HepG2 (cell line): ENCODE data around the gene CYB5B. TPM values are rescaled to one million over a fixed set of nuclear protein-coding genes. Genes with fewer than 3 reads are reported as not detected.
A peak's percentile ranks its signal among the peaks of the same experiment; 100 is the strongest.

Experiments used
- AGO1 ChIP-seq: fragments of 200-400 bp; formaldehyde crosslinking; IDR thresholded peaks from 2 replicates; pipeline ENCODE4 v1.6.1; 2017; ENCODE audit warnings: mild to moderate bottlenecking, low read depth, low read length, moderate library complexity; ENCODE audit not compliant: poor library complexity, severe bottlenecking
- ATAD3A ChIP-seq: sonication (generic); formaldehyde crosslinking; IDR thresholded peaks from 2 replicates; pipeline ENCODE4 v1.4.0; 2020; ENCODE audit warnings: missing genetic modification reagents
- BCL6 ChIP-seq: IDR thresholded peaks from 2 replicates; pipeline ENCODE4 v1.6.1; 2016; ENCODE audit warnings: missing genetic modification reagents, missing compliant biosample characterization
- CCAR2 ChIP-seq: fragments of 200-400 bp; formaldehyde crosslinking; optimal IDR thresholded peaks from 2 replicates; pipeline ENCODE3; 2018; ENCODE audit warnings: low read depth, mild to moderate bottlenecking, low read length, moderate library complexity
- EZH2 ChIP-seq: conservative IDR thresholded peaks from 2 replicates; pipeline ENCODE4 v1.6.1; 2012; ENCODE audit warnings: mild to moderate bottlenecking, low read depth, low read length, moderate library complexity
- GATAD2A ChIP-seq: IDR thresholded peaks from 2 replicates; pipeline ENCODE4 v1.6.1; 2016
- HOXA9 ChIP-seq: sonication (generic); formaldehyde crosslinking; IDR thresholded peaks from 2 replicates; pipeline ENCODE4 v1.8.1; 2022; ENCODE audit warnings: missing genetic modification reagents, mild to moderate bottlenecking, moderate library complexity, borderline replicate concordance
- IRF2 ChIP-seq: IDR thresholded peaks from 2 replicates; pipeline ENCODE4 v1.6.1; 2018; ENCODE audit warnings: missing genetic modification reagents, missing compliant biosample characterization
- ISX ChIP-seq: sonication (generic); formaldehyde crosslinking; conservative IDR thresholded peaks from 2 replicates; pipeline ENCODE4 v1.5.0; 2020; ENCODE audit warnings: missing genetic modification reagents
- JUN ChIP-seq: sonication (generic); formaldehyde crosslinking; IDR thresholded peaks from 2 replicates; pipeline ENCODE4 v1.4.0; 2020; ENCODE audit warnings: mild to moderate bottlenecking, missing genetic modification reagents
- NBN ChIP-seq: fragments of 450-650 bp; conservative IDR thresholded peaks from 2 replicates; pipeline ENCODE4 v1.6.1; 2017
- PHF20 ChIP-seq: sonication (generic); formaldehyde crosslinking; IDR thresholded peaks from 2 replicates; pipeline ENCODE4 v1.5.0; 2020; ENCODE audit warnings: mild to moderate bottlenecking, missing genetic modification reagents
- PRMT3 ChIP-seq: sonication (generic); formaldehyde crosslinking; IDR thresholded peaks from 2 replicates; pipeline ENCODE4 v1.8.1; 2022; ENCODE audit warnings: low read depth, mild to moderate bottlenecking, moderate library complexity, missing genetic modification reagents, borderline replicate concordance
- REXO4 ChIP-seq: sonication (generic); formaldehyde crosslinking; IDR thresholded peaks from 2 replicates; pipeline ENCODE4 v1.8.0; 2022; ENCODE audit warnings: missing genetic modification reagents, mild to moderate bottlenecking, borderline replicate concordance
- RORA ChIP-seq: sonication (generic); formaldehyde crosslinking; IDR thresholded peaks from 2 replicates; pipeline ENCODE4 v1.5.0; 2020; ENCODE audit warnings: mild to moderate bottlenecking, missing genetic modification reagents, moderate library complexity
- SAFB2 ChIP-seq: sonication (generic); formaldehyde crosslinking; IDR thresholded peaks from 2 replicates; pipeline ENCODE4 v1.5.1; 2020; ENCODE audit warnings: missing genetic modification reagents, low read depth, mild to moderate bottlenecking, borderline replicate concordance
- SIN3A ChIP-seq: IDR thresholded peaks from 2 replicates; pipeline ENCODE4 v1.6.1; 2011; ENCODE audit warnings: low read depth, mild to moderate bottlenecking, control low read depth, low read length, borderline replicate concordance
- SMARCE1 ChIP-seq: fragments of 450-650 bp; IDR thresholded peaks from 2 replicates; pipeline ENCODE4 v1.6.1; 2017; ENCODE audit warnings: borderline replicate concordance
- SRSF1 ChIP-seq: fragments of 200-400 bp; formaldehyde crosslinking; optimal IDR thresholded peaks from 2 replicates; pipeline ENCODE3; 2017; ENCODE audit warnings: mild to moderate bottlenecking, low read depth, low read length, moderate library complexity
- SRSF4 ChIP-seq: fragments of 200-400 bp; formaldehyde crosslinking; IDR thresholded peaks from one replicate; pipeline ENCODE4 v1.6.1; 2018; ENCODE audit warnings: mild to moderate bottlenecking, low read depth, low read length, moderate library complexity; ENCODE audit not compliant: poor library complexity, severe bottlenecking
- THAP7 ChIP-seq: sonication (generic); formaldehyde crosslinking; IDR thresholded peaks from 2 replicates; pipeline ENCODE4 v1.8.1; 2023; ENCODE audit warnings: mild to moderate bottlenecking, missing genetic modification reagents
- ZBTB43 ChIP-seq: sonication (generic); formaldehyde crosslinking; conservative IDR thresholded peaks from 2 replicates; pipeline ENCODE4 v1.4.0; 2020; ENCODE audit warnings: missing genetic modification reagents
- ZNF263 ChIP-seq: sonication (generic); formaldehyde crosslinking; IDR thresholded peaks from 2 replicates; pipeline ENCODE4 v1.4.0; 2020; ENCODE audit warnings: missing genetic modification reagents
- ZNF33B ChIP-seq: sonication (generic); formaldehyde crosslinking; IDR thresholded peaks from 2 replicates; pipeline ENCODE4 v1.5.1; 2020; ENCODE audit warnings: mild to moderate bottlenecking, missing genetic modification reagents
- ZNF614 ChIP-seq: IDR thresholded peaks from 2 replicates; pipeline ENCODE4 v1.6.1; 2018; ENCODE audit warnings: missing biosample characterization, missing genetic modification reagents, inconsistent platforms, borderline replicate concordance
- polyA plus RNA-seq, 8 experiments: library from polyadenylated mRNA; depleted of rRNA in 3 of 8; stranded (reverse) in 7 of 8; unstranded in 1 of 8; fragments of >200 nt; fragmentation: Illumina TruSeq in 4 of 8; extraction: Trizol in 4 of 8; gene quantifications; 2 replicates each; pipeline versions ENCODE4 v1.2.1 to v1.2.3, GENCODE V29; 2011 to 2016; ENCODE audit warnings: low read depth in 4 of 8, missing spikeins in 1 of 8, mixed read lengths in 1 of 8; ENCODE audit not compliant: insufficient read depth in 1 of 8
- total RNA-seq, 5 experiments: library from RNA; depleted of rRNA; stranded (reverse); fragments of >200 nt; fragmentation: Illumina TruSeq; extraction: Trizol; gene quantifications; 2 replicates each; pipeline ENCODE4 v1.2.3, GENCODE V29; 2016; ENCODE audit warnings: low read depth in 1 of 5
- TF ChIP-seq, protein P1 (sequence below): sonication (generic); formaldehyde crosslinking; IDR thresholded peaks from 2 replicates; pipeline ENCODE4 v1.4.0; 2020; ENCODE audit warnings: missing genetic modification reagents, borderline replicate concordance
- TF ChIP-seq, protein P2 (sequence below), 2 experiments: fragments of 450-650 bp in 1 of 2; sonication (generic) in 1 of 2; formaldehyde crosslinking; IDR thresholded peaks; 2 replicates each; pipeline versions ENCODE4 v1.5.0 to v1.8.0; 2020 to 2022; ENCODE audit warnings: mild to moderate bottlenecking in 1 of 2, missing genetic modification reagents in 1 of 2

The CYB5B gene
- total and polyA plus RNA-seq, 2 of the 13 experiments (the other 11 are each of a cell fraction or from before 2014, with no cell fraction given) = 234 to 432 TPM

GRCh38 chr16:69396187-69397061 lies 28.0 kb upstream of the CYB5B start (continued):
- no peak for TF ChIP-seq JUN (CRISPR knock-in tag)
- no peak for TF ChIP-seq EZH2
- TF ChIP-seq PRMT3 (CRISPR knock-in tag) = no peak
- TF ChIP-seq PHF20 (CRISPR knock-in tag) = no peak
- peak; percentile 46; the same call in 1 of the 2 replicates for TF ChIP-seq IRF2 (CRISPR knock-in tag)
- TF ChIP-seq BCL6 (CRISPR knock-in tag) = peak; percentile 85
- TF ChIP-seq REXO4 (CRISPR knock-in tag) = no peak
- TF ChIP-seq SAFB2 (CRISPR knock-in tag) = no peak
- no peak for TF ChIP-seq HOXA9 (CRISPR knock-in tag)
- peak; percentile 67 for TF ChIP-seq SIN3A
- peak; percentile 84 for TF ChIP-seq ZNF614 (CRISPR knock-in tag)
- TF ChIP-seq GATAD2A (CRISPR knock-in tag) = peak; percentile 96
- no peak for TF ChIP-seq CCAR2
- no peak for TF ChIP-seq ZNF263 (CRISPR knock-in tag)
- TF ChIP-seq, protein P1, sequence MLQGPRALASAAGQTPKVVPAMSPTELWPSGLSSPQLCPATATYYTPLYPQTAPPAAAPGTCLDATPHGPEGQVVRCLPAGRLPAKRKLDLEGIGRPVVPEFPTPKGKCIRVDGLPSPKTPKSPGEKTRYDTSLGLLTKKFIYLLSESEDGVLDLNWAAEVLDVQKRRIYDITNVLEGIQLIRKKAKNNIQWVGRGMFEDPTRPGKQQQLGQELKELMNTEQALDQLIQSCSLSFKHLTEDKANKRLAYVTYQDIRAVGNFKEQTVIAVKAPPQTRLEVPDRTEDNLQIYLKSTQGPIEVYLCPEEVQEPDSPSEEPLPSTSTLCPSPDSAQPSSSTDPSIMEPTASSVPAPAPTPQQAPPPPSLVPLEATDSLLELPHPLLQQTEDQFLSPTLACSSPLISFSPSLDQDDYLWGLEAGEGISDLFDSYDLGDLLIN (CRISPR knock-in tag) = no peak
- no peak for TF ChIP-seq SRSF1
- no peak for TF ChIP-seq AGO1
- 0 out of 2 replicates have a peak, but pooled peaks have one; percentile 24 for TF ChIP-seq ISX (CRISPR knock-in tag)
- TF ChIP-seq THAP7 (CRISPR knock-in tag) = no peak
- no peak for TF ChIP-seq NBN
- no peak for TF ChIP-seq SMARCE1
- TF ChIP-seq RORA (CRISPR knock-in tag) = 0 out of 2 replicates have a peak, but pooled peaks have one; percentile 61
- TF ChIP-seq ZNF33B = 0 out of 2 replicates have a peak, but pooled peaks have one; percentile 25
- peak; percentile 97 for TF ChIP-seq ZBTB43
- TF ChIP-seq ATAD3A (CRISPR knock-in tag) = no peak
- TF ChIP-seq SRSF4 = no peak
- TF ChIP-seq, protein P2, sequence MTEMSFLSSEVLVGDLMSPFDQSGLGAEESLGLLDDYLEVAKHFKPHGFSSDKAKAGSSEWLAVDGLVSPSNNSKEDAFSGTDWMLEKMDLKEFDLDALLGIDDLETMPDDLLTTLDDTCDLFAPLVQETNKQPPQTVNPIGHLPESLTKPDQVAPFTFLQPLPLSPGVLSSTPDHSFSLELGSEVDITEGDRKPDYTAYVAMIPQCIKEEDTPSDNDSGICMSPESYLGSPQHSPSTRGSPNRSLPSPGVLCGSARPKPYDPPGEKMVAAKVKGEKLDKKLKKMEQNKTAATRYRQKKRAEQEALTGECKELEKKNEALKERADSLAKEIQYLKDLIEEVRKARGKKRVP (CRISPR knock-in tag; IDR thresholded peaks at IDR 0.05) = peak; percentile 14 to 87; a peak in 2 of 4 replicates
